ENCODE results near the gene TBC1D22B. TPM values are rescaled to one million over a fixed set of nuclear protein-coding genes. Genes with fewer than 3 reads are reported as not detected.
A peak's percentile ranks its signal among the peaks of the same experiment; 100 is the strongest.

TBC1D22B gene
- total RNA-seq, 1 donor from 2014 or later: 16.5 TPM

GRCh38 chr6:37308069-37308815, 50.7 kb downstream of the TBC1D22B start:
- no peak overlapping the region for H3K4me2 ChIP-seq

GRCh38 chr6:37309046-37309445, 51.5 kb downstream of the TBC1D22B start:
- Histone ChIP-seq H3F3A (ENCODE audit: low read depth) (no peaks in the 10 kb centered on the region), H3K79me2 (ENCODE audit: low read depth) (no peaks in the 10 kb centered on the region), H4K20me1 (ENCODE audit: low read depth) (peaks cover 5% of the 10 kb centered on the region), H3K4me2 (no peak overlapping the region), H3K4me1 (no peaks in the 10 kb centered on the region), H3K36me3 (no peaks in the 10 kb centered on the region), H3K27ac (no peak overlapping the region), H3K9ac (no peak overlapping the region), H3K4me3 (no peak overlapping the region), H3K9me3 (ENCODE audit: low read depth) (no peaks in the 10 kb centered on the region), H3K27me3 (no peaks in the 10 kb centered on the region), H2AFZ (replicated peaks) (no peak overlapping the region)
- no peak for TF ChIP-seq CTCF (IDR thresholded peaks at IDR 0.05)
- TF ChIP-seq EZH2 (IDR thresholded peaks at IDR 0.05): no peak
- no peak for TF ChIP-seq EZH2phosphoT487 (IDR thresholded peaks at IDR 0.05)
- H3K36me3 Mint-ChIP-seq: peaks cover 7% of the 10 kb centered on the region
- H3K4me1 Mint-ChIP-seq: peaks cover 8% of the 10 kb centered on the region
- H3K27ac Mint-ChIP-seq: no peak overlapping the region
- no peak for DNase-seq (ENCODE audit: low spot score)
- no peaks in the 10 kb centered on the region for H3K27me3 Mint-ChIP-seq (ENCODE audit: insufficient read depth, low read depth)
- no peak overlapping the region for H3K4me3 Mint-ChIP-seq
- no peaks in the 10 kb centered on the region for H3K9me3 Mint-ChIP-seq

More at GRCh38 chr6:37308069-37308815, 50.7 kb downstream of the TBC1D22B start:
- Mint-ChIP-seq H3K27ac (peak overlapping the region; percentile 83), H3K27me3 (ENCODE audit: insufficient read depth, low read depth) (no peaks in the 10 kb centered on the region), H3K36me3 (peaks cover 2% of the 10 kb centered on the region), H3K4me3 (no peak overlapping the region), H3K9me3 (no peaks in the 10 kb centered on the region), H3K4me1 (peaks cover 8% of the 10 kb centered on the region)
- Histone ChIP-seq H3K36me3 (no peaks in the 10 kb centered on the region), H3K9me3 (ENCODE audit: low read depth) (no peaks in the 10 kb centered on the region), H3K27ac (no peak overlapping the region), H3K4me3 (no peak overlapping the region), H4K20me1 (ENCODE audit: low read depth) (peaks cover 9% of the 10 kb centered on the region), H3K79me2 (ENCODE audit: low read depth) (no peaks in the 10 kb centered on the region), H3F3A (ENCODE audit: low read depth) (peaks cover 6% of the 10 kb centered on the region), H3K4me1 (no peaks in the 10 kb centered on the region), H2AFZ (replicated peaks) (no peak overlapping the region), H3K9ac (no peak overlapping the region), H3K27me3 (no peaks in the 10 kb centered on the region)
- no peak for DNase-seq (ENCODE audit: low spot score)
- no peak for TF ChIP-seq CTCF (IDR thresholded peaks at IDR 0.05)
- TF ChIP-seq EZH2phosphoT487 (IDR thresholded peaks at IDR 0.05): no peak
- TF ChIP-seq EZH2 (IDR thresholded peaks at IDR 0.05): no peak

GRCh38 chr6:37309692-37310091, 52.1 kb downstream of the TBC1D22B start:
- Histone ChIP-seq H3K4me2 (no peak overlapping the region), H3K36me3 (no peaks in the 10 kb centered on the region), H3K4me3 (no peak overlapping the region), H4K20me1 (ENCODE audit: low read depth) (peaks cover 5% of the 10 kb centered on the region), H3K27ac (no peak overlapping the region), H3F3A (ENCODE audit: low read depth) (no peaks in the 10 kb centered on the region), H3K9me3 (ENCODE audit: low read depth) (no peaks in the 10 kb centered on the region), H3K4me1 (no peaks in the 10 kb centered on the region), H3K27me3 (no peaks in the 10 kb centered on the region), H3K9ac (no peak overlapping the region), H2AFZ (replicated peaks) (no peak overlapping the region), H3K79me2 (ENCODE audit: low read depth) (no peaks in the 10 kb centered on the region)
- H3K36me3 Mint-ChIP-seq: peaks cover 9% of the 10 kb centered on the region
- H3K4me3 Mint-ChIP-seq: no peak overlapping the region
- DNase-seq (ENCODE audit: low spot score): no peak
- no peak for TF ChIP-seq CTCF (IDR thresholded peaks at IDR 0.05)
- peaks cover 8% of the 10 kb centered on the region for H3K4me1 Mint-ChIP-seq
- H3K27me3 Mint-ChIP-seq (ENCODE audit: insufficient read depth, low read depth): no peaks in the 10 kb centered on the region
- H3K9me3 Mint-ChIP-seq: no peaks in the 10 kb centered on the region
- no peak overlapping the region for H3K27ac Mint-ChIP-seq
